Measurements from ENCODE around the gene HOOK1.
A peak's percentile ranks its signal among the peaks of the same experiment; 100 is the strongest.

HOOK1 gene

GRCh38 chr1:59814901-59815825, at the start of gene HOOK1:
TSS of gene HOOK1 (plus strand) at chr1:59814949. CDS start at chr1:59815118, 169 bp downstream.
- DNase-seq = no peak

- DNase-seq = no peak
These were observed 49.6 kb upstream of the HOOK1 start for GRCh38 chr1:59765011-59765730.

GRCh38 chr1:59766227-59766855, 48.4 kb upstream of the HOOK1 start:
- no peak for DNase-seq

- DNase-seq = no peak
These were observed 47.6 kb upstream of the HOOK1 start for GRCh38 chr1:59767119-59767518.

- DNase-seq = no peak
These were observed 45.7 kb upstream of the HOOK1 start for GRCh38 chr1:59768792-59769735.

GRCh38 chr1:59769736-59770095, 45.0 kb upstream of the HOOK1 start:
- no peak for DNase-seq

GRCh38 chr1:59771361-59771760, 43.4 kb upstream of the HOOK1 start:
- DNase-seq = no peak

GRCh38 chr1:59775480-59775879, 39.3 kb upstream of the HOOK1 start:
- no peak for DNase-seq

- DNase-seq = no peak
These were observed 37.5 kb upstream of the HOOK1 start for GRCh38 chr1:59776960-59777852.

- DNase-seq = no peak
These were observed 34.8 kb upstream of the HOOK1 start for GRCh38 chr1:59779949-59780348.

GRCh38 chr1:59788825-59789224, 25.9 kb upstream of the HOOK1 start:
- DNase-seq = no peak

GRCh38 chr1:59798600-59798999, 16.1 kb upstream of the HOOK1 start:
- no peak for DNase-seq

GRCh38 chr1:59803458-59804038, 11.2 kb upstream of the HOOK1 start:
- DNase-seq = no peak

- no peak for DNase-seq
These were observed 10.4 kb upstream of the HOOK1 start for GRCh38 chr1:59804301-59804700.

GRCh38 chr1:59805554-59805953, 9.2 kb upstream of the HOOK1 start:
- DNase-seq = no peak

GRCh38 chr1:59814180-59814900, 409 bp upstream of the HOOK1 start:
- DNase-seq = peak; percentile 83

GRCh38 chr1:59815892-59816291, 1.1 kb downstream of the HOOK1 start:
- no peak for DNase-seq

- no peak for DNase-seq
These were observed 1.6 kb downstream of the HOOK1 start for GRCh38 chr1:59816318-59816878.

GRCh38 chr1:59819566-59820438, 5.1 kb downstream of the HOOK1 start:
- DNase-seq = no peak
